Neutrophil (primary cell): Measurements from ENCODE around the gene LZTR1.

Source experiments
- H3K27ac ChIP-seq: fragments of 200-600 bp; sonication (generic); 2 replicates; pipeline ENCODE4 v1.5.1; 2016; ENCODE audit warnings: mild to moderate bottlenecking, moderate library complexity
- H3K27me3 ChIP-seq: fragments of 200-600 bp; sonication (generic); 2 replicates; pipeline ENCODE4 v1.6.0; 2016; ENCODE audit warnings: mild to moderate bottlenecking
- H3K36me3 ChIP-seq: fragments of 200-600 bp; sonication (generic); 2 replicates; pipeline ENCODE4 v1.5.1; 2017
- H3K4me1 ChIP-seq, 2 experiments: fragments of 200-600 bp in 1 of 2; sonication (generic) in 1 of 2; 1 replicate in 1 of 2; 2 replicates in 1 of 2; pipeline versions ENCODE4 v1.5.1 to v1.6.1; 2013 to 2016; ENCODE audit warnings: low read depth in 1 of 2, low read length in 1 of 2, mild to moderate bottlenecking in 1 of 2, moderate library complexity in 1 of 2; ENCODE audit not compliant: control insufficient read depth in 1 of 2, insufficient read depth in 1 of 2
- H3K4me3 ChIP-seq, 2 experiments: fragments of 200-600 bp in 1 of 2; sonication (generic) in 1 of 2; 1 replicate in 1 of 2; 2 replicates in 1 of 2; pipeline ENCODE4 v1.5.1; 2013 to 2016; ENCODE audit warnings: low read depth in 1 of 2, low read length in 1 of 2, mild to moderate bottlenecking in 1 of 2, moderate library complexity in 1 of 2
- H3K9me3 ChIP-seq: fragments of 200-600 bp; sonication (generic); 2 replicates; pipeline ENCODE4 v1.5.1; 2016
- CTCF ChIP-seq: fragments of 200-600 bp; sonication (generic); IDR thresholded peaks from 2 replicates; pipeline ENCODE4 v1.5.1; 2016; ENCODE audit warnings: antibody characterized with exemption

The LZTR1 gene

DNA sequence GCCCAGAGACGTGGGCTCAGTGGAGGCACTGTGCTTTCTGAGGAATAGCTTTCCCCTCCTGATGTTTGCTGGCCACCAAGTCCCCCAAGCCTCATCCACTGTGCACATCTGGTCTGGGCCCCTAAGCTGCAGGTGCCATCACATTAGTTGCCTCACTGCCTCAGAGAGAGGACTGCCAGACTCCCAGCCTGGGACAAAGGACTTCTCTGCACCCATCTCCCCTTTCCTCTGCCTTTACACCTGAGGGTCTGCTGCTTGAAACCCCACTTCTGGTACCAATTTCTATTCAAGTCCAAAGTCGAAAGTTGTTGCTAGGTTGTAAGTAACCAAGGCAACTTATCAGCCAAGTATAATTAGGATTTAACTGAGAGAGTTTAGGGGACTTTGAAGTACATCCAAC lies 3.7 kb upstream of the LZTR1 start:
- no peak for TF ChIP-seq CTCF
- H3K9me3 ChIP-seq: no peaks in the 10 kb centered on the region

DNA sequence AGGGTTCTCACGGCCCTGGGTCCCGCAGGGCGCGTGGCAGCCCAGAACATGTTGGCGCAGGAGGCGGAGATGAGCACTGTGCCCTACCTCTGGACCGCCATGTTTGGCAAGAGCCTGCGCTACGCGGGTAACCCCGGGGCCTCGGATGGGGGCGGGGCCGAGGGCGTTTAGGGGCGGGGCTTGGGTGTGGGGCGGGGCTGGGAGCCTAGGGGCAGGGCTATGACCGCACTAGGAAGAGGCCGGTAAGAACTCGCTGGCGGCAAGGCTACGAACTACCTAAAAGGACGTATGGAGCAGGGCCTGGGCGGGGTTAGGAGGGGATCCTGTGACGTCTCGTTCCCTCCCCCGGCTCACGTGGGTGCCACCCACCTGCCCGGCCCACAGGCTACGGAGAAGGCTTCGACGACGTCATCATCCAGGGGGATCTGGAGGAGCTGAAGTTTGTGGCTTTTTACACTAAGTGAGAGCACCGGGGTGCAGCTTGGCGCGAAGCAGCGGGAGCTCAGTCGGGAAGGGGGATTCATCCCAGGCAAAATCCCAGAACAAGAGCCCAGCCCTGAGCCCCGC lies 2.8 kb upstream of the LZTR1 start:
- Histone ChIP-seq H3K27ac (no peak overlapping the region), H3K4me3 (peak overlapping the region; percentile 2 to 20), H3K9me3 (no peaks in the 10 kb centered on the region), H3K36me3 (no peaks in the 10 kb centered on the region), H3K4me1 (peaks cover 27 to 29% of the 10 kb centered on the region in 2 experiments), H3K27me3 (peaks cover 9% of the 10 kb centered on the region)
- no peak for TF ChIP-seq CTCF

More for the DNA sequence above, 3.7 kb upstream of the LZTR1 start:
- Histone ChIP-seq H3K4me3 (no peak overlapping the region), H3K36me3 (no peaks in the 10 kb centered on the region), H3K4me1 (peaks cover 27 to 29% of the 10 kb centered on the region in 2 experiments), H3K27me3 (peaks cover 9% of the 10 kb centered on the region), H3K27ac (no peak overlapping the region)

DNA sequence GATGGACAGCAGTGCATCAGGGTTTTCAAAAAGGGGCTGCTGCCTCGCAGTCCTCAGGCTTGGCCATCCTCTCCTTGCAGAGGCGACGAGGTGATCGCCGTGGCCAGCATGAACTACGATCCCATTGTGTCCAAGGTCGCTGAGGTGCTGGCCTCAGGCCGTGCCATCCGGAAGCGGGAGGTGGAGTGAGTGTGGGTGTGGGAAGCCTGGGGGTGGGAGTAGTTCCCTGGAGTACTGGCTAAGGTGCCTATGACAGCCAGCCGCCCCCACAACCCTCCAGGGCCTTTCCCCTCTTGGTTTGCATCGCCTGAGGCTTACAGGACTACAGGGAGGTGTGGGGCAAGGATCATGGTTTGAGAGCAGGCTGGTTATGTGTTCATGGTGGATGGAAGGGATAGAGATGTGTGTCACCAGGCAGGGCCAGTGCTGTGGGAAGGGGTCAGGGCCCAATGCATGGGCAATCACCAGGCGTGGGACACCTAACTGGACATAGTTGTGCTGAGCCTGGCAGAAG lies 2.1 kb upstream of the LZTR1 start:
- Histone ChIP-seq H3K36me3 (no peaks in the 10 kb centered on the region), H3K9me3 (no peaks in the 10 kb centered on the region), H3K27me3 (peaks cover 9% of the 10 kb centered on the region), H3K4me1 (peaks cover 27 to 29% of the 10 kb centered on the region in 2 experiments), H3K27ac (no peak overlapping the region), H3K4me3 (peak overlapping the region in 1 of 2 experiments; percentile 20)
- TF ChIP-seq CTCF: no peak

GRCh38 chr22:20980523-20980922 lies 1.6 kb upstream of the LZTR1 start:
- Histone ChIP-seq H3K4me1 (peaks cover 27 to 29% of the 10 kb centered on the region in 2 experiments), H3K4me3 (no peak overlapping the region), H3K27me3 (peaks cover 9% of the 10 kb centered on the region), H3K36me3 (no peaks in the 10 kb centered on the region), H3K27ac (no peak overlapping the region), H3K9me3 (no peaks in the 10 kb centered on the region)
- TF ChIP-seq CTCF: no peak

DNA sequence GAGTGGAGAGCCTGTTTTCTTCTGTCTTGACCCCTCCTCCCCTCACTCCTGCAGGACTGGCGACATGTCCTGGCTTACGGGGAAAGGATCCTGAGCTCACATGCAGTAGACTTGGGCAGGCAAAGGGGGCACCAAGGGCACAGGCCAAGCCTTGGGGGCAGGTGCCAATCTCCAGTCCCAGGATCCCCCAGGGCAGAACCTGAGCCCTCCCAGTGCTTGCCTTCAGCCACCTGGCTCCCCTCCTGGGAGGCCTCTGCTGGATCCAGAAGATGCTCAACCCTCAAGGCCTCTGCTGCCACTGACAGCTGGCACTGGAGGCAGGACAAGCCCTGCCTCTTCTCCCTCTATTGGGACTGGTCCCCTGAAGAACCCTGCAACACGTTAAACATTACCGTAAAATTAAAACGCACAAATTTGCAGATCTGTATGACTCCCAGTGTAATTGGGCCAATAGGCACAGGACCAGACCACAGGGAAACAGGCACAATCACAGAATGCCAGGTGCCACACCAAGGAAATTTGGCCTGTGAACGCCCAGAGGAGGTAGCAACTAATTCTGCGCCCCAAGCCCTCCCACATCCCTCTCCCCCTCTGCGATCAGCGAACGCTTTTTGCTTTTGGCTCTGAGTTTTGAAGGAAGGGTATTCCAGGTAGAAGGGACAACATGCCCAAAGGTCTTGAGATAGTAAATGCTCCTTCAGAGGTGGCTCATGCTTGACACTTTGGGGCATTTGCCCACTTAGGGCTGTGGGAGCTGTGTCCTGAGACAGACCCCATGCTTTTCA lies 967 bp upstream of the LZTR1 start:
- peak overlapping the region; percentile 76 for H3K27ac ChIP-seq
- no peaks in the 10 kb centered on the region for H3K9me3 ChIP-seq
- peaks cover 9% of the 10 kb centered on the region for H3K27me3 ChIP-seq
- TF ChIP-seq CTCF: no peak
- H3K36me3 ChIP-seq: no peaks in the 10 kb centered on the region
- H3K4me3 ChIP-seq: peak overlapping the region; percentile 76 to 84
- peaks cover 27 to 29% of the 10 kb centered on the region in 2 experiments for H3K4me1 ChIP-seq
